Astrocyte of the cerebellum (primary cell): Measurements from ENCODE around the gene CEACAM16.
A peak's percentile ranks its signal among the peaks of the same experiment; 100 is the strongest.

Experiments used
- DNase-seq: peaks from one replicate; pipeline ENCODE4 v3.0.0-alpha.2; 2011; ENCODE audit warnings: low read depth
- H3K4me3 ChIP-seq: 2 replicates; pipeline ENCODE4 v1.5.1; 2011; ENCODE audit warnings: mild to moderate bottlenecking, low read depth, low read length, moderate library complexity
- in situ Hi-C: cut with HindIII; loops from 2 replicates; pipeline ENCODE4 v1.10.0; 2017; ENCODE audit warnings: low sequenced_read_pairs
- TF ChIP-seq, protein P1 (sequence below): IDR thresholded peaks from 2 replicates; pipeline ENCODE4 v1.5.1; 2012; ENCODE audit warnings: low read length, low read depth, moderate library complexity, mild to moderate bottlenecking; ENCODE audit errors: missing control alignments

Gene CEACAM16

DNA sequence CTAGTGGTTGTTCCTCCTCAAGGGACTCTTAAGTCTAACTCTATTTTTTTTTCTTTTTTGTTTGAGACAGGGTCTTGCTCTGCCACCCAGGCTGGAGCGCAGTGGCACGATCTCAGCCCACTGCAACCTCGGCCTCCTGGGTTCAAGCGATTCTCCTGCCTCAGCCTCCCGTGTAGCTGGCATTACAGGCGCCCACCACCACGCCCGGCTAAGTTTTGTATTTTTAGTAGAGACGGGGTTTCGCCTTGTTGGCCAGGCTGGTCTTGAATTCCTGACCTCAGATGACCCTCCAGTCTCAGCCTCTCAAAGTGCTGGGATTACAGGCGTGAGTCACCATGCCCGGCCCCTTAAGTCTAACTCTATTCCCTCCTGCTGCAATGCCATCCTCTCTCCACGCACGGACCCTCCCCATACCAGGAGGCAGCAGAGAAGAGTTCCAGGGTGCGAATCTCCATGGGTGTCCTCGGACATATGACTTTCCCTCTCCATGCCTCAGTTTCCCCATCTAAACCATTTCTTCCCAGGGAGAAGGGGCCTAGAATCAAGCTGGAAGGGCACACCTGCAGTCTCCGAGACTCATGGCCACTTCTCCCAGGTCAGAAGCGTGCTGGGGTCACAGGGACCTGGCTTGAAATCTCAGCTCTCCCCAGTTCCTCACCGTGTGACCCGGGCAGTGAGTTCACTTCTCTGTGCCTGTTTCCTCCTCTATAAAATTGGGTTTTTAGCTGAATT is 43.5 kb downstream of the CEACAM16 start:
- H3K4me3 ChIP-seq, result no peak overlapping the region

DNA sequence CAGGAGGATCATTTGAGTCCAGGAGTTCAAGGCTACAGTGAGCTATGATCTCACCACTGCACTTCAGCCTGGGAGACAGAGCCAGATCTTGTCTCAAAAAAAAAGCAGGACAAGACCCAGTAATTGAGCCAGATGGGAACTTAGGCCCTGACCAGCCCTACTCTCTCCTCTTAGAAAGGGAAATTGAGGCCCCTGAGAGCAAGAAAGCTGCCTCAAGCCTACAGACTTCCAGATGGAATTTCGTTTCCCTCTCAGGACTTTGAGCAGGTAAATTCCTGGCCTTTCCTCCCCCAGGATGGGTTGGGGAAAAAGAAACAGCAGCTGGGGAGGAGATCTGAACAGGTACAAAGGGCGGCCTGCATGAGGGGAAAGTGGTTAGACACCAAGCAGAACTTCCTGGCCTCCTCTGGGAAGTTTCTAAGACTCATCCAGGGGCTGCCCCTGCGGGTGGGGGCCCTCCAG is 46.0 kb downstream of the CEACAM16 start:
- TF ChIP-seq, protein P1, sequence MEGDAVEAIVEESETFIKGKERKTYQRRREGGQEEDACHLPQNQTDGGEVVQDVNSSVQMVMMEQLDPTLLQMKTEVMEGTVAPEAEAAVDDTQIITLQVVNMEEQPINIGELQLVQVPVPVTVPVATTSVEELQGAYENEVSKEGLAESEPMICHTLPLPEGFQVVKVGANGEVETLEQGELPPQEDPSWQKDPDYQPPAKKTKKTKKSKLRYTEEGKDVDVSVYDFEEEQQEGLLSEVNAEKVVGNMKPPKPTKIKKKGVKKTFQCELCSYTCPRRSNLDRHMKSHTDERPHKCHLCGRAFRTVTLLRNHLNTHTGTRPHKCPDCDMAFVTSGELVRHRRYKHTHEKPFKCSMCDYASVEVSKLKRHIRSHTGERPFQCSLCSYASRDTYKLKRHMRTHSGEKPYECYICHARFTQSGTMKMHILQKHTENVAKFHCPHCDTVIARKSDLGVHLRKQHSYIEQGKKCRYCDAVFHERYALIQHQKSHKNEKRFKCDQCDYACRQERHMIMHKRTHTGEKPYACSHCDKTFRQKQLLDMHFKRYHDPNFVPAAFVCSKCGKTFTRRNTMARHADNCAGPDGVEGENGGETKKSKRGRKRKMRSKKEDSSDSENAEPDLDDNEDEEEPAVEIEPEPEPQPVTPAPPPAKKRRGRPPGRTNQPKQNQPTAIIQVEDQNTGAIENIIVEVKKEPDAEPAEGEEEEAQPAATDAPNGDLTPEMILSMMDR, result no peak
- in situ Hi-C loops, result no loop called here
- no peak for DNase-seq
- no peak overlapping the region for H3K4me3 ChIP-seq

More for the DNA sequence above, 43.5 kb downstream of the CEACAM16 start:
- no peak for DNase-seq
- in situ Hi-C loops, result no loop called here
- TF ChIP-seq, protein P1, result no peak

DNA sequence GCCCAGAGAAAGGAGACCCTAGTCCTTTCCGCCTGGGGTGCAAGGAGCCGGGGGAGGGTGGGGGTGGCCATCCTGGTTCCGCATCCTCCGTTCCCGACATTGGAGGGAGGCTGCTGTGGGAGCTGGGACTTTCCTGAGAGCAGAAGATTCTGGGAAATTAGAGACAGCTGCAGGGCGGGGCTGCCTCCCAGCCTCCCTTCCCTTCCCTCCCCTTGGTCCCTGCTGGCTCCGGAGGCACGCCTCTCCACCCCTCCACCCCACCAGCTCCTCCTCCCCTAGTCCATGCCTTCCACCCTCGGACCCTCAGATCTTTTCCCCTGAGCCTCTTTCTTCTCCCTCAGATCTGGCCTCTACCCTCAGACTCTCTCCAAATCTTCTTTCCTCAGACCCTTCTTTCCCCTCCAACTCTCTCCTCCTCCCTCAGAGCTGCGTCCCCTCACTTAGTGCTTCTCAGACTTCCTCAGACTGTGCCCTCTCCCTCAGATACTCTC is 46.4 kb downstream of the CEACAM16 start:
- in situ Hi-C loops, result no loop called here
- TF ChIP-seq, protein P1, result no peak
- DNase-seq, result no peak
- H3K4me3 ChIP-seq, result no peak overlapping the region

DNA sequence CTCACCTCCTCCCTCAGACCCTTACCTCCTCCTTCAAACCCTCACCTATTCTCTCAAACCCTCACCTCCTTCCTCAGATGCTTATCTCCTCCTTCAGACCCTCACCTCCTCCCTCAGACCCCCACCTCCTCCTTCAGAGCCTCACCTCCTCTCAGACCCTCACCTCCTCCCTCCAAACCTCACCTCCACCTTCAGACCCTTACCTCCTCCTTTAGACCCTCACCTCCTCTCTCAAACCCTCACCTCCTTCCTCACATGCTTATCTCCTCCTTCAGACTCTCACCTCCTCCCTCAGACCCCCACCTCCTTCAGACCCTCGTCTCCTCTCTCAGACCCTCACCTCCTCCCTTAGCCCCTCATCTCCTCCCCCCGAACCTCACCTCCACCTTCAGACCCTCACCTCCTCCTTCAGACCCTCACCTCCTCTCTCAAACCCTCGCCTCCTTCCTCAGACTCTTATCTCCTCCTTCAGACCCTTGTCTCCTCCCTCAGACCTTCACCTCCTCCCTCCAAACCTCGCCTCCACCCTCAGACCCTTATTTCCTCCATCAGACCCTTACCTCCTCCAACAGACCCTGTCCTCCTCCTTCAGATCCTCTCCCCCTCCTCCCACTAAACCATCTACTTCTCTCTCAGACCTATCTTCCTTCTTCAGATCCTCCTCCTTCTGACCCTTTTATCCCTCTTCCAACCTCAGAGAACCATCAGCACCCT is 47.1 kb downstream of the CEACAM16 start:
- no peak for DNase-seq
- in situ Hi-C loops, result no loop called here
- H3K4me3 ChIP-seq, result no peak overlapping the region
- TF ChIP-seq, protein P1, result no peak

DNA sequence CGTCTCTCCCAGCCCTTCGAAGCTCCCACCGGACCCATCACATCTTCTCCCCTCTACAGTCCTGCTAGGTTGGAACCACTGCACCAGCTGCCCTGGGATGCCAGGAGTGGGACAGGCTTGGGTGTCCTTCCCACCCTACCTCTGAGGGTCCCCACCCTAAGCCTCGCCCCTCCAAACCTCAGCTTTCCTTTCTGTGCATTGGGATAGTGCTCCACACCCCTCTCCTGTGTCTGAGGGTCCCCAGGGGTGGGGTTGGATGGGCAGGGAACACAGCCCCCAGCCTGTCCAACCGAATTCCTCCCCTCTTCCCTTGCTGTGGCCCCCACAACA is 47.6 kb downstream of the CEACAM16 start:
- in situ Hi-C loops, result no loop called here
- no peak overlapping the region for H3K4me3 ChIP-seq
- no peak for DNase-seq
- TF ChIP-seq, protein P1, result no peak

DNA sequence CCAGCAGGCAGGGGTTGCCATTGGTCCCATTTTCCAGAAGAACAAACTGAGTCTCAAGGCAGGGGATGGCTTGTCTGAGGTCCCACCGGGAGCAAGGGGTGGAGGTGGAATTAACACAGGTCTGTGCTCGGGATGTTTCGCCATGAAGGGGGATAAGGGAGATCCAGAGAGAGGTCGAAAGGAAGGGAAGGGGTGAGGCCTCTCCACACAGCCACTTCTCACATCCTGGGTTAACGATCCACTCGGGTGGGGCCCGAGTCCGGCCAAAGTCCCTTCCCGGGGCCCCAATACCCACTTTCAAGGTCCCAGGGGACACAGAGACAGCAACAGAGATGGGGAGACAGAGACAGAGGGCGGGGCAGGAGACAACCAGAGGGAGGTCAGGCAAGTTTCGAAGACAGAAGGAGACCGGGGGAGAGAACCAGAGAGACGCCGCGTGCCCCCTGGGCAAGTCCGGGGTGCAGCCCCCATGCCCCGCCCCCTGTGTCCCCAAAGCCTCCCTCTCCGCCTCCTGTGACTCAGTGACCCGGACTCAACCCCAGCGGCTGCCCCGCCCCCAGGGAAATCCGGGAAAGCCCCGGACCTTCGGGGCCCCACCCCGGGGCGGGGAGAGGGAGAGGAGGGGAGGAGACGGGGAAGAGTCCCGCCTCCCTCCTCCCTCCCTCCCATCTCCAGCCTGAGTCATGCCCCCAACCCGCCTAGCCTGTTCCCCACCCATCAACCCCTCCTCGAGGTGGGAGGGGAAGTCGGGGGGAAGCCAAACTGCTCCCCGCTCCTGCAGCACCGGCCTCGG is 48.2 kb downstream of the CEACAM16 start:
- TF ChIP-seq, protein P1, result no peak
- peak overlapping the region; percentile 31 for H3K4me3 ChIP-seq
- in situ Hi-C loops, result no loop called here
- peak; percentile 75 for DNase-seq
